Neural progenitor cell (in vitro differentiated cells): Measurements from ENCODE around the gene POLK.

Source experiments
- EZH2 ChIP-seq: fragments of 200-600 bp; sonication (generic); IDR thresholded peaks from 2 replicates; pipeline ENCODE4 v1.6.1; 2017; ENCODE audit warnings: antibody characterized with exemption, mild to moderate bottlenecking, moderate library complexity
- EZH2phosphoT487 ChIP-seq: fragments of 200-600 bp; sonication (generic); IDR thresholded peaks from 2 replicates; pipeline ENCODE4 v1.6.1; 2017; ENCODE audit warnings: antibody characterized with exemption
- TF ChIP-seq, protein P1 (sequence below): fragments of 200-600 bp; sonication (generic); IDR thresholded peaks from 2 replicates; pipeline ENCODE4 v1.5.1; 2017; ENCODE audit warnings: antibody characterized with exemption, mild to moderate bottlenecking

DNA sequence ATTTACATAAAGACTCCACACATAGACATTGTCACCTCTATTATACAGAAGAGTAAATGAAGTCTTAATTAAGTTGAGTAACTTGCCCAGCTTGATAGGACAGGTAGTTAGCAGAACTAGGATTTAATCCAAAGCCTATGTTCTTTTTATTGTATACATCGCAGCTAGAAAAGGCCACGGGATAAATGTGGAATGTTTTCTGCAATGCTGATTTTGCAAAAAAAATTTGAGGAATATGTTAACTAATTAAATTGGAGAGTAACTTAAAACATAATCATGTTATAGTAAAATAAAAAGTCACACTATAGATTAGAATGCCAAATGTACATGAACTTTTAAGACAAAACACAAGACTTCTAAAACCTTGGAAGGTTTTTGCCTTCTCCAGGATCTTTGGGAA lies 41.1 kb downstream of the POLK start:
- TF ChIP-seq, protein P1, sequence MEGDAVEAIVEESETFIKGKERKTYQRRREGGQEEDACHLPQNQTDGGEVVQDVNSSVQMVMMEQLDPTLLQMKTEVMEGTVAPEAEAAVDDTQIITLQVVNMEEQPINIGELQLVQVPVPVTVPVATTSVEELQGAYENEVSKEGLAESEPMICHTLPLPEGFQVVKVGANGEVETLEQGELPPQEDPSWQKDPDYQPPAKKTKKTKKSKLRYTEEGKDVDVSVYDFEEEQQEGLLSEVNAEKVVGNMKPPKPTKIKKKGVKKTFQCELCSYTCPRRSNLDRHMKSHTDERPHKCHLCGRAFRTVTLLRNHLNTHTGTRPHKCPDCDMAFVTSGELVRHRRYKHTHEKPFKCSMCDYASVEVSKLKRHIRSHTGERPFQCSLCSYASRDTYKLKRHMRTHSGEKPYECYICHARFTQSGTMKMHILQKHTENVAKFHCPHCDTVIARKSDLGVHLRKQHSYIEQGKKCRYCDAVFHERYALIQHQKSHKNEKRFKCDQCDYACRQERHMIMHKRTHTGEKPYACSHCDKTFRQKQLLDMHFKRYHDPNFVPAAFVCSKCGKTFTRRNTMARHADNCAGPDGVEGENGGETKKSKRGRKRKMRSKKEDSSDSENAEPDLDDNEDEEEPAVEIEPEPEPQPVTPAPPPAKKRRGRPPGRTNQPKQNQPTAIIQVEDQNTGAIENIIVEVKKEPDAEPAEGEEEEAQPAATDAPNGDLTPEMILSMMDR = no peak
- no peak for TF ChIP-seq EZH2
- no peak for TF ChIP-seq EZH2phosphoT487
